ENCODE measurements around the gene TIMP2.

The TIMP2 gene

DNA sequence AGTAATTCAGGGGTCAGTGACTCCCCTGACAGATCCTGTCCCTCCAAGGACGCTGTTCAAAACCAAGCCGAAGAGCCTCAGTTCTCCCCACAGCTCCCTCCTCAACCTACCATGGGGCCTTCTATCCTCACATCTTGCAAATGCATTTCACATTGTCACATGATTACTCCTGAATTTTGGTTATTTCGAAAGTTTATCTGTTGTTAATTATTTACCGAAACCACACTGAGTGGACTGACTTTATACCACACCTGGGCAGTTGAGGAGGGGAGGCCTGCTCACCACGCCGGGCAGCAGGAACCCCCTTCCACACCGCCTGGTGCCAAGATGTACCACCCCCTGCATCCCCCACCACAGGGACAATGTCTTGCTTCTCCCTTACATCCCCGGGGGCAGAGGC lies 4.7 kb downstream of the TIMP2 start:
- no peak overlapping the region for H3K27ac ChIP-seq (ENCODE audit: low read depth, low read length)
- H3K79me2 ChIP-seq (ENCODE audit: control insufficient read depth, low read length) = no peaks in the 10 kb centered on the region
- TF ChIP-seq EZH2phosphoT487 (IDR thresholded peaks at IDR 0.05; ENCODE audit: borderline replicate concordance, low read length) = no peak
- peaks cover 15% of the 10 kb centered on the region for H3K4me1 ChIP-seq (ENCODE audit: control insufficient read depth, low read length)
- no peaks in the 10 kb centered on the region for H3K9me3 ChIP-seq (ENCODE audit: control insufficient read depth, insufficient read depth, low read length)
- no peak overlapping the region for H3K4me3 ChIP-seq (ENCODE audit: low read length)
- no peak overlapping the region for H3K4me2 ChIP-seq (ENCODE audit: low read length)
- no peaks in the 10 kb centered on the region for H4K20me1 ChIP-seq (ENCODE audit: control insufficient read depth, insufficient read depth, low read depth, low read length)
- peaks cover 8% of the 10 kb centered on the region for H3K27me3 ChIP-seq (ENCODE audit: control insufficient read depth, low read length)
- H3F3A ChIP-seq (ENCODE audit: control insufficient read depth, insufficient read depth) = no peaks in the 10 kb centered on the region
- H3K36me3 ChIP-seq (ENCODE audit: control insufficient read depth, low read length) = no peaks in the 10 kb centered on the region
- no peaks in the 10 kb centered on the region for H3K9me2 ChIP-seq (replicated peaks; ENCODE audit: control insufficient read depth, low read length)

DNA sequence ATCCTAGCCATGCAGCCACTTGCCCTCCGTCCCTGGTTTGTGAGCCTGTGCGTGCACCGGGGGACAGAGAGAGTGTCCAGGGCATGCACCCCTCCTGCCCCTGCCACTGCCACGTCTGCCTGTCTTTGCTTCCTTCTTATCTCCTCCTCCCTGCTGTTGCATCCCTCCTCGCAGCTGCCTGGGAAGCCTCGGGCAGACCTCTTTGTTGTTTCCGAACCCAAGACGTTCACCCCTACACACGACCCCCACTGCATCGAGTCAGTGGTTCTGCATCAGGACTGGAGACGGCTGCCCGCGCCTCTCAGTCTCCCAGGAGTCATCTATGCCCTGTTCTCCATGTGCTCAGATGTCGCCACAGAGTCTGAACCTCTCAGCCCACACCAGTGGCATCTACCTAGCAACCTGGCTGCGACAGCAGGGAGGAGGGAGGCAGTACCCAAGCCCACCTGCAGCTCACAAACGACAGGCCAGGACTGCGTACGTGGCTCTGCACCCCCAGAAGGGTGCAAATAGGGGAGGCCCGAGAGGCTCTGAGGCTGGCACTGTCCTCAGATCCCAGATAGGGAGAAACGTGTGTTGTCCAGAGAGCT lies 5.2 kb downstream of the TIMP2 start:
- no peaks in the 10 kb centered on the region for H3K9me2 ChIP-seq (replicated peaks; ENCODE audit: control insufficient read depth, low read length)
- H3K4me3 ChIP-seq (ENCODE audit: low read length) = no peak overlapping the region
- H3K4me2 ChIP-seq (ENCODE audit: low read length) = no peak overlapping the region
- H3K27me3 ChIP-seq (ENCODE audit: control insufficient read depth, low read length) = peaks cover 7% of the 10 kb centered on the region
- H3K79me2 ChIP-seq (ENCODE audit: control insufficient read depth, low read length) = no peaks in the 10 kb centered on the region
- peaks cover 15% of the 10 kb centered on the region for H3K4me1 ChIP-seq (ENCODE audit: control insufficient read depth, low read length)
- H3K36me3 ChIP-seq (ENCODE audit: control insufficient read depth, low read length) = no peaks in the 10 kb centered on the region
- no peak overlapping the region for H3K27ac ChIP-seq (ENCODE audit: low read depth, low read length)
- no peaks in the 10 kb centered on the region for H4K20me1 ChIP-seq (ENCODE audit: control insufficient read depth, insufficient read depth, low read depth, low read length)
- H3K9me3 ChIP-seq (ENCODE audit: control insufficient read depth, insufficient read depth, low read length) = no peaks in the 10 kb centered on the region
- no peaks in the 10 kb centered on the region for H3F3A ChIP-seq (ENCODE audit: control insufficient read depth, insufficient read depth)
- TF ChIP-seq, protein P1, sequence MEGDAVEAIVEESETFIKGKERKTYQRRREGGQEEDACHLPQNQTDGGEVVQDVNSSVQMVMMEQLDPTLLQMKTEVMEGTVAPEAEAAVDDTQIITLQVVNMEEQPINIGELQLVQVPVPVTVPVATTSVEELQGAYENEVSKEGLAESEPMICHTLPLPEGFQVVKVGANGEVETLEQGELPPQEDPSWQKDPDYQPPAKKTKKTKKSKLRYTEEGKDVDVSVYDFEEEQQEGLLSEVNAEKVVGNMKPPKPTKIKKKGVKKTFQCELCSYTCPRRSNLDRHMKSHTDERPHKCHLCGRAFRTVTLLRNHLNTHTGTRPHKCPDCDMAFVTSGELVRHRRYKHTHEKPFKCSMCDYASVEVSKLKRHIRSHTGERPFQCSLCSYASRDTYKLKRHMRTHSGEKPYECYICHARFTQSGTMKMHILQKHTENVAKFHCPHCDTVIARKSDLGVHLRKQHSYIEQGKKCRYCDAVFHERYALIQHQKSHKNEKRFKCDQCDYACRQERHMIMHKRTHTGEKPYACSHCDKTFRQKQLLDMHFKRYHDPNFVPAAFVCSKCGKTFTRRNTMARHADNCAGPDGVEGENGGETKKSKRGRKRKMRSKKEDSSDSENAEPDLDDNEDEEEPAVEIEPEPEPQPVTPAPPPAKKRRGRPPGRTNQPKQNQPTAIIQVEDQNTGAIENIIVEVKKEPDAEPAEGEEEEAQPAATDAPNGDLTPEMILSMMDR (IDR thresholded peaks at IDR 0.05; ENCODE audit: low read depth, low read length, poor library complexity, severe bottlenecking) = no peak
- TF ChIP-seq EZH2phosphoT487 (IDR thresholded peaks at IDR 0.05; ENCODE audit: borderline replicate concordance, low read length) = no peak

DNA sequence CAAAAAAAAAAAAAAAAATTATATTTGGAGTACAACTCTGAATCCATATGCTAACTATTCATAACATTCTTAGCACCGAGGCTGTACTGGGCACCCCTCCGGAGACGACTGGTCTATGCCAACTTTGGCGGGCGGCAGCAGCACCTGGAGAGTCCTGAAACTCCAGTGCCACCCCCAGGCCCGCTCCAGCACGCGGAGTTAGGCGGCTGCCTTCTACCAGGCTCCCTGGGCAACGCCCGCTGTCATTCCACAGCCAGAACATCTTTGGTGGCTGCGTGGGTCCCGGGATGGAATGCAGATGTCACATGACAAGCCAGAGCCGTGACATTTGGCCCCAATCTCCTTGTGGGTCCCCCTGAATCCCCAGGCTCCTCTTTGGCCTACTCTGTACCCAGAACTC lies 6.2 kb downstream of the TIMP2 start:
- H3K9me3 ChIP-seq (ENCODE audit: control insufficient read depth, insufficient read depth, low read length) = no peaks in the 10 kb centered on the region
- TF ChIP-seq, protein P1 (IDR thresholded peaks at IDR 0.05; ENCODE audit: low read depth, low read length, poor library complexity, severe bottlenecking) = no peak
- no peak for TF ChIP-seq EZH2phosphoT487 (IDR thresholded peaks at IDR 0.05; ENCODE audit: borderline replicate concordance, low read length)
- no peak overlapping the region for H3K4me3 ChIP-seq (ENCODE audit: low read length)
- H3F3A ChIP-seq (ENCODE audit: control insufficient read depth, insufficient read depth) = no peaks in the 10 kb centered on the region
- no peaks in the 10 kb centered on the region for H3K9me2 ChIP-seq (replicated peaks; ENCODE audit: control insufficient read depth, low read length)
- H3K27me3 ChIP-seq (ENCODE audit: control insufficient read depth, low read length) = peaks cover 6% of the 10 kb centered on the region
- H3K4me1 ChIP-seq (ENCODE audit: control insufficient read depth, low read length) = peaks cover 15% of the 10 kb centered on the region
- no peaks in the 10 kb centered on the region for H3K79me2 ChIP-seq (ENCODE audit: control insufficient read depth, low read length)
- no peaks in the 10 kb centered on the region for H3K36me3 ChIP-seq (ENCODE audit: control insufficient read depth, low read length)
- no peak overlapping the region for H3K27ac ChIP-seq (ENCODE audit: low read depth, low read length)
- H3K4me2 ChIP-seq (ENCODE audit: low read length) = no peak overlapping the region
- no peaks in the 10 kb centered on the region for H4K20me1 ChIP-seq (ENCODE audit: control insufficient read depth, insufficient read depth, low read depth, low read length)

DNA sequence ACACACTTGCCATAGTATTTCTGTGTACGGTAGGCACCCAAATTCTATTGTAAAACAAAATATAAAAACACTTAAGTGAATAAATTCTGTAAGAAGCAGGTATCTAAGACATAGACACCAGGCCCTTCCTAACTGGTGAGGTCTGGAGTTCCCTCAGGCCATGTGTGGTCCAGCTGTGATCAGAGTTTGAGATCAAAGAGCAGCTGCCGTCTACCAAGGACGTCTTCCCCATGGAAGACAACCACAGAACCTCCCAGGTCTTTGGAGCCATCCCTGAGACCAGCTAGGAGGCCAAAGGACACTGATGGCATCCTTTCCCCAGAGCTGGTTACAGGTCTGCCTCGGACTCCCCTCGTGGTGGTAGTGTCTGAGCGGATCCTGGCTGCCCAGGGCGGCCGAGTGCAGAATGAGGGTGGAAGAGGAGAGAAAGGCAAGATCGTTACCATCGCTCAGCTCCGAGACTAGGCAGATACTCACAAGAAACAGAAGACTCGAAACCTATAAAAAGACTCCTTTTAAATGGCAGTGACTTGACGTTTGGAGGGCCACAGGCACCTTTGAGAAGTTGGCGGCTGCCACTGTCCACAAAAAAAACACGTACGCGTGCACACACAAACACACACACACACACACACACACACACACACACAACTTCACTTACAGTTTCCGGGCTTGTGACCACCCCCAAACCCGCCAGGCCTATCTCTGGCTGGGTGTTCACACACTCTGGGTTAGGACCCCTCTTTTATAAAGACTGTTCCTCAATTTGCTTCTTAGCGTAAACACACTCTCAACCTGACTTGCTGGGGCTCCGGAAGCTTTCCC lies 7.5 kb downstream of the TIMP2 start:
- Histone ChIP-seq H3K27ac (ENCODE audit: low read depth, low read length) (no peak overlapping the region), H3F3A (ENCODE audit: control insufficient read depth, insufficient read depth) (no peaks in the 10 kb centered on the region), H4K20me1 (ENCODE audit: control insufficient read depth, insufficient read depth, low read depth, low read length) (no peaks in the 10 kb centered on the region), H3K36me3 (ENCODE audit: control insufficient read depth, low read length) (no peaks in the 10 kb centered on the region), H3K4me3 (ENCODE audit: low read length) (no peak overlapping the region), H3K9me2 (replicated peaks; ENCODE audit: control insufficient read depth, low read length) (no peaks in the 10 kb centered on the region), H3K79me2 (ENCODE audit: control insufficient read depth, low read length) (no peaks in the 10 kb centered on the region), H3K9me3 (ENCODE audit: control insufficient read depth, insufficient read depth, low read length) (no peaks in the 10 kb centered on the region), H3K27me3 (ENCODE audit: control insufficient read depth, low read length) (no peaks in the 10 kb centered on the region), H3K4me2 (ENCODE audit: low read length) (no peak overlapping the region), H3K4me1 (ENCODE audit: control insufficient read depth, low read length) (peaks cover 9% of the 10 kb centered on the region)
- no peak for TF ChIP-seq EZH2phosphoT487 (IDR thresholded peaks at IDR 0.05; ENCODE audit: borderline replicate concordance, low read length)
- TF ChIP-seq, protein P1 (IDR thresholded peaks at IDR 0.05; ENCODE audit: low read depth, low read length, poor library complexity, severe bottlenecking) = no peak

Measured in DOHH2 (cell line).